A673 (cell line): Measurements from ENCODE around the gene ARFRP1. TPM values are rescaled to one million over a fixed set of nuclear protein-coding genes. Genes with fewer than 3 reads are reported as not detected.

ENCODE experiments used
- BruUV-seq: library from RNA; stranded (reverse); fragments of 400-500 nt; replicated peaks from 2 replicates; lab custom pipeline; 2021; lab: Mats Ljungman, UMichigan
- CTCF ChIA-PET: fragments of 300-600 bp; sonication (Branson Sonifier 250); formaldehyde crosslinking; loops from one replicate; lab custom pipeline; 2022; ENCODE audit warnings: antibody characterized with exemption; lab: Charles Lee
- POLR2A ChIA-PET: fragments of 300-600 bp; sonication (Branson Sonifier 250); formaldehyde crosslinking; loops from one replicate; lab custom pipeline; 2022; ENCODE audit warnings: antibody characterized with exemption; ENCODE audit not compliant: low non-redundant PET; lab: Charles Lee
- DNase-seq: peaks from one replicate; pipeline ENCODE4 v3.0.0-alpha.2; 2015; ENCODE audit warnings: low spot score
- H3K27ac ChIP-seq: fragments of 200-600 bp; sonication (generic); 2 replicates; pipeline ENCODE4 v1.5.1; 2016; ENCODE audit warnings: mixed run types, low read depth, mild to moderate bottlenecking, mixed read lengths, antibody characterized with exemption, low read length; ENCODE audit not compliant: poor library complexity, severe bottlenecking
- H3K27me3 ChIP-seq: fragments of 200-600 bp; sonication (generic); replicated peaks from 2 replicates; pipeline ENCODE4 v1.6.1; 2017; ENCODE audit warnings: mixed run types, low read depth, mild to moderate bottlenecking, mixed read lengths, antibody characterized with exemption, low read length; ENCODE audit not compliant: insufficient read depth, poor library complexity
- H3K36me3 ChIP-seq: fragments of 200-600 bp; sonication (generic); 2 replicates; pipeline ENCODE4 v1.6.1; 2016; ENCODE audit warnings: mixed run types, mild to moderate bottlenecking, mixed read lengths, antibody characterized with exemption, low read length; ENCODE audit not compliant: insufficient read depth, poor library complexity, severe bottlenecking
- H3K4me1 ChIP-seq: fragments of 200-600 bp; sonication (generic); 2 replicates; pipeline ENCODE4 v1.6.1; 2017; ENCODE audit warnings: mixed run types, mild to moderate bottlenecking, mixed read lengths, antibody characterized with exemption, low read length; ENCODE audit not compliant: insufficient read depth, poor library complexity, severe bottlenecking
- H3K4me3 ChIP-seq: fragments of 200-600 bp; sonication (generic); 2 replicates; pipeline ENCODE4 v1.5.1; 2016; ENCODE audit warnings: low read depth, mixed run types, mild to moderate bottlenecking, mixed read lengths, low read length; ENCODE audit not compliant: poor library complexity, severe bottlenecking
- H3K9me3 ChIP-seq: fragments of 200-600 bp; sonication (generic); 2 replicates; pipeline ENCODE4 v1.6.1; 2016; ENCODE audit warnings: mixed run types, low read depth, mild to moderate bottlenecking, mixed read lengths, antibody characterized with exemption, low read length; ENCODE audit not compliant: poor library complexity, severe bottlenecking
- EZH2 ChIP-seq: fragments of 200-600 bp; sonication (generic); IDR thresholded peaks from 2 replicates; pipeline ENCODE4 v1.6.1; 2017; ENCODE audit warnings: borderline replicate concordance, low read depth, mild to moderate bottlenecking, mixed read lengths, antibody characterized with exemption, low read length; ENCODE audit not compliant: poor library complexity, severe bottlenecking
- intact Hi-C: fragments of 100-400 bp; cut with micrococcal nuclease; formaldehyde crosslinking; loops from one replicate; pipeline ENCODE4 v1.10.0; 2022; ENCODE audit not compliant: unreplicated experiment
- total RNA-seq: library from RNA; stranded (reverse); gene quantifications from 2 replicates; pipeline ENCODE4 v1.2.3, GENCODE V29; 2021
- TF ChIP-seq, protein P1 (sequence below): fragments of 300-800, 200-600 bp; sonication (generic); conservative IDR thresholded peaks from 2 replicates; pipeline ENCODE4 v1.5.1; 2017; ENCODE audit warnings: low read depth, mild to moderate bottlenecking, antibody characterized with exemption, low read length, moderate library complexity, mixed read lengths

Gene ARFRP1
- total RNA-seq, 1 experiment from 2014 or later, result 41.1 TPM

DNA sequence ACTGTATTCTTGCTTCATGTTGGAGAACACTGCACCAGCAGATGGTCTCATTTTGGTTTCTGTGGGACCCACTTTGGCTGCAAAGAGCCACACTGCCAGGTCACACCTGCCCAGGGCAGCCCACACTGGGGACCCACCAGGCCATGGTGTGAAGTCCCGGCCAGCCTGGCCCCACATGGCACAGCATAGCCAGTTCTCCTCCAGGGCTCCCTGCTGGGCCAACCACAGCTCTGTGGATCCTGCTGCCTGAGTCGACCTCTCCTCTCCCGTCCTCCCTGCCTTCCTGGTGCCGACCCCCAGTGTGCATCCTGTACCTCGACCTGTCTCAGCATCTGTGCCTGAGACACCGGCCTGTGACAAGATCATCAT is 3.0 kb downstream of the ARFRP1 start:
- no peak overlapping the region for H3K4me3 ChIP-seq
- no peak overlapping the region for H3K27ac ChIP-seq
- TF ChIP-seq, protein P1, sequence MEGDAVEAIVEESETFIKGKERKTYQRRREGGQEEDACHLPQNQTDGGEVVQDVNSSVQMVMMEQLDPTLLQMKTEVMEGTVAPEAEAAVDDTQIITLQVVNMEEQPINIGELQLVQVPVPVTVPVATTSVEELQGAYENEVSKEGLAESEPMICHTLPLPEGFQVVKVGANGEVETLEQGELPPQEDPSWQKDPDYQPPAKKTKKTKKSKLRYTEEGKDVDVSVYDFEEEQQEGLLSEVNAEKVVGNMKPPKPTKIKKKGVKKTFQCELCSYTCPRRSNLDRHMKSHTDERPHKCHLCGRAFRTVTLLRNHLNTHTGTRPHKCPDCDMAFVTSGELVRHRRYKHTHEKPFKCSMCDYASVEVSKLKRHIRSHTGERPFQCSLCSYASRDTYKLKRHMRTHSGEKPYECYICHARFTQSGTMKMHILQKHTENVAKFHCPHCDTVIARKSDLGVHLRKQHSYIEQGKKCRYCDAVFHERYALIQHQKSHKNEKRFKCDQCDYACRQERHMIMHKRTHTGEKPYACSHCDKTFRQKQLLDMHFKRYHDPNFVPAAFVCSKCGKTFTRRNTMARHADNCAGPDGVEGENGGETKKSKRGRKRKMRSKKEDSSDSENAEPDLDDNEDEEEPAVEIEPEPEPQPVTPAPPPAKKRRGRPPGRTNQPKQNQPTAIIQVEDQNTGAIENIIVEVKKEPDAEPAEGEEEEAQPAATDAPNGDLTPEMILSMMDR, result no peak
- TF ChIP-seq EZH2, result no peak
- H3K4me1 ChIP-seq, result peaks cover 7% of the 10 kb centered on the region
- DNase-seq, result no peak
- H3K36me3 ChIP-seq, result peaks cover 33% of the 10 kb centered on the region
- BruUV-seq, result no TSS peak
- ChIA-PET POLR2A (no interaction called here), CTCF (no interaction called here)
- intact Hi-C loops, result no loop called here
- no peaks in the 10 kb centered on the region for H3K27me3 ChIP-seq
- H3K9me3 ChIP-seq, result no peaks in the 10 kb centered on the region

GRCh38 chr20:63703976-63704748 is 3.6 kb downstream of the ARFRP1 start:
- TF ChIP-seq, protein P1, result no peak
- no peak for TF ChIP-seq EZH2
- H3K36me3 ChIP-seq, result peaks cover 28% of the 10 kb centered on the region
- no peak for DNase-seq
- no peaks in the 10 kb centered on the region for H3K9me3 ChIP-seq
- POLR2A ChIA-PET, result no interaction called here
- CTCF ChIA-PET, result no interaction called here
- peaks cover 13% of the 10 kb centered on the region for H3K4me1 ChIP-seq
- no TSS peak for BruUV-seq
- H3K27me3 ChIP-seq, result no peaks in the 10 kb centered on the region
- H3K4me3 ChIP-seq, result no peak overlapping the region
- intact Hi-C loops, result no loop called here
- no peak overlapping the region for H3K27ac ChIP-seq

- Histone ChIP-seq H3K36me3 (peaks cover 21% of the 10 kb centered on the region), H3K9me3 (no peaks in the 10 kb centered on the region), H3K4me1 (peaks cover 14% of the 10 kb centered on the region), H3K27me3 (no peaks in the 10 kb centered on the region), H3K4me3 (no peak overlapping the region), H3K27ac (no peak overlapping the region)
- DNase-seq, result no peak
- ChIA-PET POLR2A (no interaction called here), CTCF (no interaction called here)
- TF ChIP-seq EZH2, result no peak
- TF ChIP-seq, protein P1, result no peak
- no TSS peak for BruUV-seq
- intact Hi-C loops, result no loop called here
Observed at GRCh38 chr20:63703471-63703975, 4.3 kb downstream of the ARFRP1 start.
